ENCODE measurements around the gene DMRTC1B.
"Not testable (repeated sequence)": the region's sequence is repeated elsewhere in the genome, so short reads cannot be mapped to it uniquely, and the experiment has no call there.

Gene DMRTC1B, protein sequence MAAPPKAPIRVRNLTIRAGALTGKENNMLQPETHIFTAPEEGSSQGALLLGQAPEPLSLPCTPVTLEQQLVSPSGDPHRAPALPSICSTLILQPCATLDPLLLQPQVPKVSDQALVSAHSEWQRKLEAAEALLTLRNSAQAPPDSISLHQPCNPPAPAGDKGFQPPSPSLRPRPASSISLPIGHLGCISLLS
- 0 reads per million in 3 experiments for total RNA-seq

- not testable (repeated sequence) for DNase-seq
Measured at GRCh38 chrX:72776653-72777466, at the start of gene DMRTC1B. Gene DMRTC1B, plus strand, starts transcription at chrX:72776890. Its CDS starts 68,246 bp downstream, at chrX:72845136.

DNA sequence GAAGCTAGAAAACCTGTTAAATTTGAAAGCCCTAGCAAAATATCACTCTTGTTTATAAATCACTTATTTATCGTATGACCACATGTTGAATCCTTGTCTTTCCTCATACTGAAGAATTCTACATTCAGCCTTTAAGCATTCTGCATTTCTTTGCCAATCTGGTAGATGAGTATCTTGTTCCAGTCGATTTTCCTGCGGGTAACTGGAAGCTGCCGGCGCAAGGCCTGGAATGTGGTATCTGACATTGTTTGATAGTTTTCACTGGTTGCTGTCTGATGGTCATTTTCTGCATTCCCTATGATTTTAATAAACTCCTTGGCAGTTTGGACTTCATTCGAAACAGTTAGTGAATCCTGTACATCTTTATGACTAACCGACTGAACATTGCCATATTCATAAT lies 48.8 kb upstream of the DMRTC1B start:
- no peak for DNase-seq

DNA sequence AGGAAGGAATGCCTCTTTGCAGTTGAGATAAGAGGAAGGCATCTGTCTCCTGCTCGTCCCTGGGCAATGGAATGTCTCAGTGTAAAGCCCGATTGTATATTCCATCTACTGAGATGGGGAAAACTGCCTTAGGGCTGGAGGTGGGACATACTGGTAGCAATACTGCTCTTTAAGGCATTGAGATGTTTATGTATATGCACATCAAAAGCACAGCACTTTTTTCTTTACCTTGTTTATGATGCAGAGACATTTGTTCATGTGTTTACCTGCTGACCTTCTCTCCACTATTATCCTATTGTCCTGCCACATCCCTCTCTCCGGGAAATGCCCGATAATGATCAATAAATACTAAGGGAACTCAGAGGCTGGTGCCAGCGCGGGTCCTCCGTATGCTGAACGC lies 43.1 kb upstream of the DMRTC1B start:
- not testable (repeated sequence) for DNase-seq

- DNase-seq = no peak
Measured at GRCh38 chrX:72735561-72735960, 41.1 kb upstream of the DMRTC1B start.

GRCh38 chrX:72745546-72745945 lies 31.1 kb upstream of the DMRTC1B start:
- DNase-seq = not testable (repeated sequence)

GRCh38 chrX:72748545-72748944 lies 28.1 kb upstream of the DMRTC1B start:
- not testable (repeated sequence) for DNase-seq

DNA sequence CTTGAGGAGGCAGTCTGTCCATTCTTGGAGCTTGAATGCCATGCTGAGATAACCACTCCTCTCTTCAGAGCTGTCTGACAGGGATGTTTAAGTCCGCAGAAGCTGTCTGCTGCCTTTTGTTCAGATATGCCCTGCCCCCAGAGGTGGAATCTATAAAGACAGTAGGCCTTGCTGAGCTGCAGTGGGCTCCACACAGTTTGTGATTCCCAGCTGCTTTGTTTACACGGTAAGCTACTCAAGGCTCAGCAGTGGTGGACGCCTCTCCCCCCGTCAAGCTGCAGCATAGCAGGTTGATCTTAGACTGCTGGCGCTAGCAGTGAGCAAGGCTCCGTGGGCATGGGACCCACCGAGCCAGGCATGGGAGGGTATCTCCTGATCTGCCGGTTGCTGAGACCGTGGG lies 16.2 kb upstream of the DMRTC1B start:
- not testable (repeated sequence) for DNase-seq

DNA sequence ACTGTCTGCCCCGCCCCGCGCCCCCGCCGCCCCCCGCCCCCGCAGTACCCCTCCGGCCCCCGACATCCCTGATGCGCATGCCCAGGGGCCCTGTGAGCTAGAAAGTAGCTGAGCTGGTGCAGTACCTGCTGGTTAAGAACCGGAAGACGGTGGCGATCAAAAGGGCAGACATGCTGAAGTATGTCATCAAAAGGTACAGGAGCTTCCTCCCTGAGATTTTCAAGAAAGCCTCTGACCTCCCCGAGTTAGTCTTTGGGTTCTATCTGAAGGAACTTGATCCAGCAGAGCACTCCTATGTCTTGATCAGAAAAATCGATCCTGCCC lies 739 bp downstream of the DMRTC1B start:
- not testable (repeated sequence) for DNase-seq

- DNase-seq = not testable (repeated sequence)
Measured at GRCh38 chrX:72778146-72778545, 1.5 kb downstream of the DMRTC1B start.

DNA sequence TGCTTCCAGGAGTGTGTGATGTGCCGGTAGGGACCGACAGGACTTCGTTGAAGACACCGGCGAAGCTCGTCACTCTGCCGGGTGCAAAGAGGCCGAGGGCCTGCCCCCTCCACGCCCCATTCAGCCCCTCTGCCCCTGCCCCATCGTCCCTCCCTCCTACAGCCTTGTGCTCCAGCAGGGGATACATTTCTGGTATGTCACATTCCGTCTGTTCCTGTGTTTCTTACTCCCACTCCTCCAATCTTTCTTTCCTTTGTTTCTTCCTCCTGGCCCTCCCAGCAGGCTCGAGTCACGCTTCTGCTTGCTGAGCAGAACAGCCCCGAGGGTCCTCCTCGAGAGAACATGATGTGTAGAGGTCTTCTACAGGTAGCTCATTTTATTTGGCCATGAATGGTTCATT lies 5.9 kb downstream of the DMRTC1B start, which contains the start of gene FAM236B:
Gene FAM236B, minus strand, starts transcription at position 101 of the 400 bp plus-strand sequence. Its CDS starts 100 bp downstream, at position 1.
- not testable (repeated sequence) for DNase-seq

DNA sequence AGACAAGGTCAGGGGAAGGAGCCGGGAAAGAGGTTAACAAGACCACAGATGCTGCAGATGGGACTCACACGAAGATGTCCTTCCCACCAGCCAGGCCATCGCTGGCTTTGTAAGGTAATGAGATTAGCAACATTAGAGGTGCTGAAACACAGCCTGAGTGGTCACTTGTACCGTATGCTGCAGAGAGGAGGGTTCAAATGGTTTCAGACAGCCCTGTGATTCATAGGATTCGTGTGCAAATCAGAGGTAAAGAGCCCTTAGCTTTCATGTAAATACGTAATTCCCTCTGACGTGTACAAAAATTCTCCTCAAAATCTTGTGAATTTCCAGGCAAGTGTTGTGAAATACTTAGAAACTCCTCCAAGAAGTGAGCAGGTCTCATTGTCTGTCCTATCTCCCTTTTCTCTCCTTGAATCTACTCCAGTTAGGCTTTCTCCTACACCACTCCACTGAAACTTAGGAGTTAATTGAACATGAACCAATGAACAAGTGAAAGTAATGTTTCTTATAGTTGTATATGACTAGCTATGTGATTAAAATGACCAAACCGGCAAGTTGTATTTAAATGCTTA lies 6.8 kb downstream of the DMRTC1B start:
- not testable (repeated sequence) for DNase-seq

DNA sequence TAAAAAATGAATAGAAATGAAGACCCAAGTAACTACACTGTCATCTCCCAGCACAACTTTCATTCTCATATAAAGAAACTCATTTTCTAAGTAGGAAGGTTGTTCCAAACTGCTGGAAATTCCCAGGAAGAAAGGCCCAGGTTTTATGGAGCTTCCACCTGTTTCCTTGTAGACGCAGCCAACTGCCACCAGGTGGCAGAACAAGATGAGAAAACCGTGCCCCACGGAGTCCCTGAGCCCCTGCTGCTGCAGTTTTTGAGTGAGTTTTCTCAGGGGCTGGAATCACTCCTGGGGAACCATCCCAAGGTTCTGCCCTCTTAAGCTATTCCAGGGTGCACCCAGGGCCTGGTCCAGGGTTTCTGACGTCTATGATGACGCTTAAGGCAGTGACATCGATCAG lies 7.3 kb downstream of the DMRTC1B start:
- DNase-seq = not testable (repeated sequence)

DNA sequence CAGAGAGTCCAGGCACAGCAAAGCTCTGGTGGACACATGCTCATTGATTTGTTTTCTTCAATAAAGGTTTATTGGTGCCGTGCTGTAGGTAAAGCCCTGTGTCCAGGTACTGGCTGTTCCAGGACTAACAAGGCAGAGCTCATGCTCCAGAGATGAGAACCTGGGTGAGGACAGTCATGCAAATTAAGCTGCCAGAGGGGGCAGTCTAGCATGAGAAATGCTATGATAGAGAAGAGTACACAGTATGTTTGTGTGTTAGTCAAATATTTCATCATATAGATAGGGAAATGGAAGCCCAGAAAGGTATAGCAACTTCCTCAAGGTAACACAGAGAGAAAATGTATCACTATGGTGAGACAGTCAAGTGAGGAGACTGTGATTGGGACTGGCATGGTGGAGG lies 11.5 kb downstream of the DMRTC1B start:
- not testable (repeated sequence) for DNase-seq

DNA sequence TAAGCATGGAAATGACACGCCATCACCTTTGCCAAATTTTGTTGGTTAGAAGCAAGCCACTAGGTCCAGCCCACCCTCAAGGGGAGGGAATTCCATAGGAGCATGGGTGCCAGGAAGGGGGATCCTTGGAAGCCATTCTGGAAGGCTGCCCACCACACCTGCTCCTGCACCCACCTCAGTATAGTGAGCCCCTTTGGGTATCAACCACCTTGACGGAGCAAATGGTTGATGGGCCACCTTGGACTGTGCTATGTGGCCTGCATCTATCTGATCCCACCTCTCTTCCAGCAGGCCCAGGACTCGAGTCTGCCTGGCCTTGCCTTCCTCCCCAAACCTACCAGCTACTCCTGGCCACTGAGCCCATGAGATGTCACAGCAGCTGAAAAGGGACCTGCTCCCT lies 13.7 kb downstream of the DMRTC1B start:
- not testable (repeated sequence) for DNase-seq

- DNase-seq = not testable (repeated sequence)
Measured at GRCh38 chrX:72808110-72808509, 31.4 kb downstream of the DMRTC1B start, which contains the start of gene FAM236D. Gene FAM236D, minus strand, starts transcription at chrX:72808210. Its CDS starts 100 bp downstream, at chrX:72808110.

DNA sequence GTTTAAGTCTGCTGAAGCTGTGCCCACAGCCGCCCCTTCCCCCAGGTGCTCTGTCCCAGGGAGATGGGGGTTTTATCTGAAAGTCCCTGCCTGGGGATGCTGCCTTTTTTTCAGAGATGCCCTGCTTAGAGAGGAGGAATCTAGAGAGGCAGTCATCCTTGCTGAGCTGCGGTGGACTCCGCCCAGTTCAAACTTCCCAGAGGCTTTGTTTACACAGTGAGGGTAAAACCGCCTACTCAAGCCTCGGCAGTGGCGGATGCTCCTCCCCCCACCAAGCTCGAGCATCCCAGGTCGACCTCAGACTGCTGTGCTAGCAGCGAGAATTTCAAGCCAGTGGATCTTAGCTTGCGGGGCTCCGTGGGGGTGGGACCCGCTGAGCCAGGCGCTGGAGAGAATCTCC lies 54.0 kb downstream of the DMRTC1B start:
- DNase-seq = not testable (repeated sequence)

DNA sequence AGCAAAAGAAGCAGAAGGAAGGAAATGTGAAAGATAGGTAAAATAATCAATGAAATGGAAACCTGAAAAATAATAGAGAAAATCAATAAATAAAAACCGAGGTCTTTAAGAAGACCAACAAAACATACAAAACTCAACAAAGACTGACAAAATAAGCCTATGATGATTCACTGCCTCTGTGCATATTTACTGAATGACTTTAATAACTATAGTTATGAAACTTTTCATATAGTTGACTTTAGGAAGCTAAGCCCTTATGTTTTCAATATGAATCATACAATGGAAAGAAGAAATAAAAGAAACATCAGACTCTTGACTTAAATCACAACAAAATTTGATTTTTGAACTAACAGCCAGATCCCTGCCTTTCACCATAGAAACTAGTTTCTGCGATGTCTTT lies 60.8 kb downstream of the DMRTC1B start:
- DNase-seq = not testable (repeated sequence)

GRCh38 chrX:72882898-72883297 lies 106.2 kb downstream of the DMRTC1B start:
- DNase-seq = not testable (repeated sequence)

DNA sequence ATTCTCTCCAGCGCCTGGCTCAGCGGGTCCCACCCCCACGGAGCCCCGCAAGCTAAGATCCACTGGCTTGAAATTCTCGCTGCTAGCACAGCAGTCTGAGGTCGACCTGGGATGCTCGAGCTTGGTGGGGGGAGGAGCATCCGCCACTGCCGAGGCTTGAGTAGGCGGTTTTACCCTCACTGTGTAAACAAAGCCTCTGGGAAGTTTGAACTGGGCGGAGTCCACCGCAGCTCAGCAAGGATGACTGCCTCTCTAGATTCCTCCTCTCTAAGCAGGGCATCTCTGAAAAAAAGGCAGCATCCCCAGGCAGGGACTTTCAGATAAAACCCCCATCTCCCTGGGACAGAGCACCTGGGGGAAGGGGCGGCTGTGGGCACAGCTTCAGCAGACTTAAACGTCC lies 113.0 kb downstream of the DMRTC1B start:
- DNase-seq = not testable (repeated sequence)
